WTC11 (cell line): ENCODE data around the gene ADA. TPM values are rescaled to one million over a fixed set of nuclear protein-coding genes. Genes with fewer than 3 reads are reported as not detected.

Experiments used
- ATAC-seq: fragments of 200-7000 bp; cut with Tn5 transposase; 2 replicates; pipeline ENCODE4 v1.10.0; 2021; ENCODE audit warnings: mild to moderate bottlenecking, moderate library complexity
- CTCF ChIA-PET: fragments of 300-600 bp; sonication (Branson Sonifier 250); formaldehyde crosslinking; loops from one replicate; lab custom pipeline; 2021; ENCODE audit warnings: antibody characterized with exemption; lab: Charles Lee
- POLR2A ChIA-PET: fragments of 350-600 bp; sonication (Branson Sonifier 250); formaldehyde crosslinking; loops from one replicate; lab custom pipeline; 2021; ENCODE audit warnings: antibody characterized with exemption; lab: Charles Lee
- DNase-seq: peaks from one replicate; pipeline ENCODE4 v3.0.0; 2021; ENCODE audit warnings: low spot score
- H3K27ac Mint-ChIP-seq: 2 replicates; pipeline ENCODE4 v1.8.0; 2021; ENCODE audit warnings: mixed read lengths
- H3K27me3 Mint-ChIP-seq: 2 replicates; pipeline ENCODE4 v1.8.0; 2021; ENCODE audit warnings: low read depth, mild to moderate bottlenecking, moderate library complexity, mixed read lengths
- H3K36me3 Mint-ChIP-seq: 2 replicates; pipeline ENCODE4 v1.8.0; 2021; ENCODE audit warnings: mixed read lengths
- H3K4me1 Mint-ChIP-seq: 2 replicates; pipeline ENCODE4 v1.8.0; 2022; ENCODE audit warnings: mixed read lengths
- H3K4me3 Mint-ChIP-seq: 2 replicates; pipeline ENCODE4 v1.8.0; 2021; ENCODE audit warnings: mild to moderate bottlenecking, moderate library complexity, mixed read lengths
- H3K9me3 Mint-ChIP-seq: 2 replicates; pipeline ENCODE4 v1.8.0; 2021; ENCODE audit warnings: mixed read lengths
- ATF1 ChIP-seq: sonication (generic); formaldehyde crosslinking; IDR thresholded peaks from 2 replicates; pipeline ENCODE4 v1.8.1; 2023; ENCODE audit warnings: mild to moderate bottlenecking, moderate library complexity, missing genetic modification reagents
- ATF2 ChIP-seq: sonication (generic); formaldehyde crosslinking; IDR thresholded peaks from 2 replicates; pipeline ENCODE4 v1.8.1; 2022; ENCODE audit warnings: low read depth, missing genetic modification reagents, borderline replicate concordance
- ATF3 ChIP-seq: sonication (generic); formaldehyde crosslinking; conservative IDR thresholded peaks from 2 replicates; pipeline ENCODE4 v1.8.1; 2022; ENCODE audit warnings: mild to moderate bottlenecking, missing genetic modification reagents
- NFATC4 ChIP-seq: fragments of 250-450 bp; sonication (Bioruptor Pico); IDR thresholded peaks from 2 replicates; pipeline ENCODE4 v1.9.0; 2021; ENCODE audit warnings: mild to moderate bottlenecking
- NFE2L1 ChIP-seq: sonication (generic); formaldehyde crosslinking; IDR thresholded peaks from 2 replicates; pipeline ENCODE4 v1.8.1; 2023; ENCODE audit warnings: missing genetic modification reagents
- NR2C2 ChIP-seq: sonication (generic); formaldehyde crosslinking; IDR thresholded peaks from 2 replicates; pipeline ENCODE4 v1.8.0; 2022; ENCODE audit warnings: mild to moderate bottlenecking, missing genetic modification reagents
- OVOL2 ChIP-seq: fragments of 250-450 bp; sonication (Bioruptor Pico); IDR thresholded peaks from 2 replicates; pipeline ENCODE4 v1.9.0; 2021; ENCODE audit warnings: mild to moderate bottlenecking, borderline replicate concordance
- RORB ChIP-seq: fragments of 250-450 bp; sonication (Bioruptor Pico); IDR thresholded peaks from 2 replicates; pipeline ENCODE4 v1.9.0; 2021; ENCODE audit warnings: mild to moderate bottlenecking
- SP1 ChIP-seq: sonication (generic); formaldehyde crosslinking; conservative IDR thresholded peaks from 2 replicates; pipeline ENCODE4 v1.8.1; 2022; ENCODE audit warnings: missing genetic modification reagents
- TEAD1 ChIP-seq: sonication (generic); formaldehyde crosslinking; IDR thresholded peaks from 2 replicates; pipeline ENCODE4 v1.8.0; 2022; ENCODE audit warnings: mild to moderate bottlenecking, missing genetic modification reagents
- TEAD4 ChIP-seq: sonication (generic); formaldehyde crosslinking; IDR thresholded peaks from 2 replicates; pipeline ENCODE4 v1.8.0; 2022; ENCODE audit warnings: mild to moderate bottlenecking, missing genetic modification reagents
- USF2 ChIP-seq: sonication (generic); formaldehyde crosslinking; IDR thresholded peaks from 2 replicates; pipeline ENCODE4 v1.8.1; 2023; ENCODE audit warnings: mild to moderate bottlenecking, missing genetic modification reagents, moderate library complexity
- ZBTB43 ChIP-seq: sonication (generic); formaldehyde crosslinking; IDR thresholded peaks from 2 replicates; pipeline ENCODE4 v1.8.1; 2023; ENCODE audit warnings: mild to moderate bottlenecking, missing genetic modification reagents
- ZNF121 ChIP-seq: sonication (generic); formaldehyde crosslinking; IDR thresholded peaks from 2 replicates; pipeline ENCODE4 v1.8.0; 2023; ENCODE audit warnings: missing genetic modification reagents
- ZNF138 ChIP-seq: sonication (generic); formaldehyde crosslinking; conservative IDR thresholded peaks from 2 replicates; pipeline ENCODE4 v1.8.1; 2022; ENCODE audit warnings: mild to moderate bottlenecking, moderate library complexity, missing genetic modification reagents
- ZNF425 ChIP-seq: fragments of 250-450 bp; sonication (Bioruptor Pico); conservative IDR thresholded peaks from 2 replicates; pipeline ENCODE4 v1.9.0; 2021; ENCODE audit warnings: mild to moderate bottlenecking
- ZNF512 ChIP-seq: sonication (generic); formaldehyde crosslinking; IDR thresholded peaks from 2 replicates; pipeline ENCODE4 v1.8.1; 2022; ENCODE audit warnings: missing genetic modification reagents, borderline replicate concordance
- ZNF671 ChIP-seq: fragments of 250-450 bp; sonication (Bioruptor Pico); IDR thresholded peaks from 2 replicates; pipeline ENCODE4 v1.8.0; 2021; ENCODE audit warnings: mild to moderate bottlenecking
- total RNA-seq: library from RNA; stranded (reverse); gene quantifications from 3 replicates; pipeline ENCODE4 v1.2.3, GENCODE V29; 2021

The ADA gene
- total RNA-seq, 1 experiment from 2014 or later, result 19.7 TPM

GRCh38 chr20:44627364-44628010 is 24.0 kb downstream of the ADA start:
- Mint-ChIP-seq H3K4me1 (peaks cover 9% of the 10 kb centered on the region), H3K9me3 (no peaks in the 10 kb centered on the region), H3K36me3 (peaks cover 20% of the 10 kb centered on the region), H3K27ac (no peak overlapping the region), H3K4me3 (no peak overlapping the region), H3K27me3 (peaks cover 30% of the 10 kb centered on the region)
- DNase-seq (no peak), ATAC-seq (no peak)
- CTCF ChIA-PET, result interaction anchor here (1.1 kb wide), 1 partner anchor 15 kb away, joined by 4 read pairs; no protein-coding TSS in a partner anchor
- POLR2A ChIA-PET, result no interaction called here
- TF ChIP-seq SP1 (CRISPR knock-in tag) (no peak), ZNF425 (CRISPR knock-in tag) (no peak), ZNF512 (CRISPR knock-in tag) (no peak), ATF2 (CRISPR knock-in tag) (no peak), ZNF121 (CRISPR knock-in tag) (no peak), NFE2L1 (CRISPR knock-in tag) (no peak), ZNF671 (CRISPR knock-in tag) (no peak), ATF3 (CRISPR knock-in tag) (no peak), NFATC4 (CRISPR knock-in tag) (no peak), NR2C2 (CRISPR knock-in tag) (no peak), ZBTB43 (CRISPR knock-in tag) (no peak), USF2 (CRISPR knock-in tag) (no peak), ATF1 (CRISPR knock-in tag) (no peak), TEAD1 (no peak), TEAD4 (CRISPR knock-in tag) (no peak), ZNF138 (no peak)

GRCh38 chr20:44626278-44626677 is 25.2 kb downstream of the ADA start:
- H3K9me3 Mint-ChIP-seq, result no peaks in the 10 kb centered on the region
- peaks cover 31% of the 10 kb centered on the region for H3K36me3 Mint-ChIP-seq
- no peak overlapping the region for H3K27ac Mint-ChIP-seq

More at GRCh38 chr20:44626278-44626677, 25.2 kb downstream of the ADA start:
- H3K4me1 Mint-ChIP-seq, result peaks cover 9% of the 10 kb centered on the region
- CTCF ChIA-PET, result interaction anchor here (0.6 to 1.1 kb wide), 4 partner anchors 10 to 219 kb away, joined by 3 to 4 read pairs (median 4); no protein-coding TSS in a partner anchor
- TF ChIP-seq RORB (CRISPR knock-in tag), result no peak
- TF ChIP-seq OVOL2 (CRISPR knock-in tag), result no peak
- POLR2A ChIA-PET, result interaction anchor here (0.7 kb wide), 1 partner anchor 498 kb away, joined by 3 read pairs; the partner anchor contains the start of gene WFDC12
- DNase-seq, result no peak
- peaks cover 42% of the 10 kb centered on the region for H3K27me3 Mint-ChIP-seq
- no peak for ATAC-seq
- no peak overlapping the region for H3K4me3 Mint-ChIP-seq
